GM21390 (cell line): ENCODE results near the gene SOX12.
"Not testable (repeated sequence)": the region's sequence is repeated elsewhere in the genome, so short reads cannot be mapped to it uniquely, and the experiment has no call there.

ENCODE experiments used
- ATAC-seq: cut with Tn5 transposase; IDR thresholded peaks from one replicate; pipeline ENCODE4 v1.9.1; 2021; ENCODE audit not compliant: unreplicated experiment

SOX12 gene

GRCh38 chr20:358891-359555, 33.7 kb downstream of the SOX12 start:
- ATAC-seq = no peak

- no peak for ATAC-seq
These were observed 36.2 kb downstream of the SOX12 start for GRCh38 chr20:361561-361960.

GRCh38 chr20:362271-363254, 37.2 kb downstream of the SOX12 start:
- no peak for ATAC-seq

DNA sequence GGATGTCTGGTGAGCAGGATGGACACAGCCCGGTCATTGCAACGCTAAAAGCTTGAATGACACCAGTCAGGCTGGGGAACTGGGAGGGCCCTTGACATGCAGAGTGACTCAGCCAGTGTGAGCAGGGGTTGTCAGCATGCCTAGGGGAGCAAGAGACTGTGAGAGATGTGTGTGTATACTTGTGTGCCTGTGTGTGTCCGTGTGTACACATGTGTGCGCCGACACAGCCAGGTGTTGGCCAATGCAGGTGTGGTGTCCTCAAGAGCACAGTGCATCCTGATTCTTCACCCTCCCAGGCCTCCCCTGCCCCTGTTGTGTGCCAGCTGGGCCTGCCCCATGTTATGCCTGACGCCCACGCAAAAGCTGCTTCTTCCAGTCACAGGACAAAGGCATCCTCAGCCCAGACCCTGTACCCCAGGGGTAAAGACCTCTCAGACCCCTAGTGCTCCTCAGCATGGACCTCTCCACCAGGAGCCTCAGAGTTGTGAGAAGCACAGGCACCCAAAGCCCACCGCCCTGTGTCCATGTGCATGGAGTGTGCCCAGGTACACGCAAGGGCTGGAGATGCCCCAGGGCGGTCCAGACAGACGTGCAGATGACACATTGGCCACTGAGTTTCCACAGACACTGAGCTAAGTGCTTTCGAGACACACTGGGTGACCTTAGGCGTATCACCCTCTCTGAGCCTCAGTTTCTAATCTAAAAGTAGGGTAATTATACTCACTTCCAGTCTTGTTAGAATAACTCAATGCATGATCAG, 38.1 kb downstream of the SOX12 start:
- ATAC-seq = no peak

DNA sequence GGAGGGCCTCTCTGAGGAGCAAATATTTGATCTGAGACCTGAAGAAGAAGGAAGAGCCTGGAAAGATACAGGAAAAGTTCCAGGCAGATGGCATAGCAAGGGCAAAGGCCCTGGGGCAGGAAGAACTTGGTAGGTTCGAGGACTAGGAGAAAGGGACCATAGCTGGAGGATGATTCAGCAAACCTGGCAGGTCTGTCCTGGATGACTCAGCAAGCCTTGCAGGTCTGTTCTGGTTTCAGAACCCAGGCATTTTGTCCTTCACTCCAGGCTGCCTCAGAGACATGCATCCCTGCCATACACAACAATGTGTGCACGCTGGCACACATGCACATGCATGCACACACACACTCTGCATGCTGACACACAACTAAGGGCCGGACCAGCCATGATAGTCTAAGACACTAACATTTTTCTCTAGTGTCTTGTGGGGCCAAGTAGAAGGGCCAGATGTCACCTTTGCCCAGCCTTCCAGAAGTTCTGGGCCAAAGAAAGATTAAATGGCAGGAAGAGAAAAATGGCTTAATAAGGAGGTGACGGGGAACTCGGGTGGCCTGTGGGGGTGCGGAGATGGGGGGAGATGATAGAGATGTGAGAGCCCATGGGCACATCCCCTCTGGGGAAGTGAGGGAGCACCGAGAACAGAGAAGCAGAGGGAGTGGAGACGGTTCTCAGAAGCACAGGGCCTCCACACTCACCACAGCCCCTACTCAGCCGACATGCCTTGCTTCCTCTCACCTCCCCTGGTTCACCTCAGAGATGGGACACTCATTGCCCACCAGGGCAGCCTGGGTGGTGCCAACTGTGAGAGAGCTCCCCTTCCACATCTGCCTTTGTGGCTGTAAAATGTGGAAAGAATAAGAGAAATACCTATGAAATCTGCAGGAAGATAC, 39.8 kb downstream of the SOX12 start:
- no peak for ATAC-seq

DNA sequence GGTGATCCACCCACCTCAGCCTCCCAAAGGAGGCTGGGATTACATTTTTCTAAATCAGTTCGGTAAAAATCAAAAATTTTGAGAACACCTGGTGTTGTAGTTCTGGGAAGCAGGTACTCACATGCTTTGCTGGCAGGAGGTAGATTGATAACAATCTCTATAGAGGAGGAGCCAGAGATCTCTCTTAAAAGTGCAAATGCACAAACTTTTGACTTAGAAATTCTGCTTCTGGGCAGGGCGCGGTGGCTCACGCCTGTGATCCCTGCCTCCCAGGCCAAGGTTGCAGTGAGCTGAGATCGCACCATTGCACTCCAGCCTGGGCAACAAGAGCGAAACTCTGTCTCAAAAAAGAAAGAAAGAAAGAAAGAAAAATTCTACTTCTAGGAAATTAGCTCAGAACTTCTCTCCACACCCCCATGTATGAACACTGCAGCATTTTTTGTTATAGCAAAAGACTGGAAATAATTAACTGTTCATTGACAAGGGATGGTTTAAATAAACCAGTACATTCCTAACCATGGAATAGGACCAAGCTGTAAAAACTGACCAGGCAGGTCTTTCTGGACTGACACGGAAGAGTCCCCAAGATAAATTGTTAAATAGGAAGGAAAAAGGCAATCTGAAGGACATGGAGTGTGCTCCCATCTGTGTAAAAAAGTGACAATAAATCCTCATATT, 40.8 kb downstream of the SOX12 start:
- ATAC-seq = no peak

GRCh38 chr20:366719-367485, 41.5 kb downstream of the SOX12 start:
- no peak for ATAC-seq

DNA sequence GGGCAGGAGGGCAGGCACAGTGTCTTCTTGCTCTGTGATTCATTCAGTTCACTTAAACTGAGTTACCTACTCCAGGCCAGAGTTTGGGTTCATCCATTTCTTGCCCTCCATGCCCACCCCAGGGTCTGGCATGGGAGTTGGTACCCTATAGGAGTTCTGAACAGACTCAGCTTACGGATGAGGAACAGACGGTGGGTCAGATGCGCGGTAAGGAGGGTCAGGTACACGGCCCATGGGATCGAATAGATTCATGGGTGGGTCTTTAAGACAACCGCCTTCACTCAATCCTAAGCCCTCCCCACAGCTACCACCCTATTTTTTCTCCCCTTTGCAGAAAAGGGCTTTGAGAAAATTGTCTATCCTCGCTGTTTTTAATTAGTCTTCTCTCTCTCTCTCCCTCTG, 42.1 kb downstream of the SOX12 start:
- ATAC-seq = no peak

GRCh38 chr20:368915-369314, 43.6 kb downstream of the SOX12 start:
- no peak for ATAC-seq

DNA sequence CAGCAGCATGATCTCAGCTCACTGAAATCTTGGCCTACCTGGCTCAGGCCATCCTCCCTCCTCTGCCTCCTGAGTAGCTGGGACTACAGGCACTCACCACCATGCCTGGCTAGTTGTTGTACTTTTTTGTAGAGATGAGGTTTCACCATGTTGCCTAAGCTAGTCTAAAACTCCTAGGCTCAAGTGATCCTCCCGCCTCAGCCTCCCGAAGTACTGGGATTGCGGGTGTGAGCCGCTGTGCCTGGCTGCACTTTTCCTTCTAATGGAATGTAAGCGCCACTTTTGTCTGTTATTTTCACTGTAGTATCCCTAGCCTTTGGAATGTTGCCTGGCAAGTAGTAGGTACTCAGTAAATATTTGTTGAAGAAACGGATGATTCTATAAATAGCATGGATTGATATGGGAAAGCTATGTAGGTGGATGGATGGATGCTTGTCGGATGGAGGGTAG, 44.8 kb downstream of the SOX12 start:
- no peak for ATAC-seq

- no peak for ATAC-seq
These were observed 45.8 kb downstream of the SOX12 start for GRCh38 chr20:370977-371754.

DNA sequence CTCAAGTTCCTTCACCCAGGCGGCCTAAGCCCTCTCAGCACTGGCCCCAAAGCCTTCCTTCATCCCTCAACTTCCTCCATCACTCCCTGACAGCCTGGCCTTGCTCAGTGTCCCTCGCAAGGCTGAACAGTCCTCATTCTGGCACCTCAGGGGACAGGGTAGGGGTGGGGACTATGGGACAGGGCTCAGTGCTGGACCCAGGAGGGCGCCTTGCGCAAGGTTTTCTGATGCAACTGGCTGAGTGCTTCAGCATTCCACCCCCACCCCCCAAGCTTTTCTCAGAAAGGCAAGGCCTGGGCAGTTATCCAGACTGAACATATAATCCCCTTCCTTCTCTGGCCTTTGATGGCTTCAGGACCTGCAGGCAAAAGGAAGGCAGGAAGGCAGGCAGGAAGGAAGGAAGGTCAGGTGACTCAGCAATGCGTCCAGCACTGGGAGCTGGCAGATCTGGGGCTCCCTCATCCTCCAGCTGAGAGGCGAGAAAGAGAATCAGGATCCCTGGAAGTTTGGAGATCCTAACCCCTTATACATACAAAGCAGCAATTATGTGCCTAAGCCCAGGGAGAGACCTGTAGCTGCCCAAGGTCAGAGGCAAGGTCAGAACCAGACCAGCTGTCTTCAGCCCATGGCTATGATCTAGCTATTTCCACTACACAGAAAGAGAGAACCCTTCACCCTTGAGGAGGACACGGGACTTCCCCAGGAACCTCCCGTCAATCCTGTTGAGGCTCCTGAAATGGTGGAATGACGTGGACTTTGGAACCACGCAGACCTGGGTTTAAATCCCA, 46.6 kb downstream of the SOX12 start:
- no peak for ATAC-seq

DNA sequence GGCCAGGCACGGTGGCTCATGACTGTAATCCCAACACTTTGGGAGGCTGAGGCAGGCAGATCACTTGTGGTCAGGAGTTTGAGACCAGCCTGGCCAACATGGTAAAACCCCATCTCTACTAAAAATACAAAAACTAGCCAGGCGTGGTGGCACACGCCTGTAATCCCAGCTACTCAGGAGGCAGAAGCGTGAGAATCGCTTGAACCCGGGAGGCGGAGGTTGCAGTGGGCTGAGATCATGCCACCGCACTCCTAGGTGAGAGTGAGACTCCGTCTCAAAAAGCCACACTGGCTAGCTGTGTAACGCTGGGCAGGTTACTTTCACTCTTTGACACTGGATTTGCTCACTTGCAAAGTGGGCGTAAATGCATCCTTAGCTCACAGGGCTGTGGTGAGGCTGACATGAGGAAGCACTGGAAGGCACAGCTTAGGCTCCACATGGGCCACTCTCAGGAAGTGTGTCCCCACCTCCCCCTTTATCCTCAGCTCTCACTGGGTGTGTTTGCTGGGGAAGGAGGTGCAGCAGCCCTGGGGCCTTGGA, 47.3 kb downstream of the SOX12 start:
- ATAC-seq = not testable (repeated sequence)

DNA sequence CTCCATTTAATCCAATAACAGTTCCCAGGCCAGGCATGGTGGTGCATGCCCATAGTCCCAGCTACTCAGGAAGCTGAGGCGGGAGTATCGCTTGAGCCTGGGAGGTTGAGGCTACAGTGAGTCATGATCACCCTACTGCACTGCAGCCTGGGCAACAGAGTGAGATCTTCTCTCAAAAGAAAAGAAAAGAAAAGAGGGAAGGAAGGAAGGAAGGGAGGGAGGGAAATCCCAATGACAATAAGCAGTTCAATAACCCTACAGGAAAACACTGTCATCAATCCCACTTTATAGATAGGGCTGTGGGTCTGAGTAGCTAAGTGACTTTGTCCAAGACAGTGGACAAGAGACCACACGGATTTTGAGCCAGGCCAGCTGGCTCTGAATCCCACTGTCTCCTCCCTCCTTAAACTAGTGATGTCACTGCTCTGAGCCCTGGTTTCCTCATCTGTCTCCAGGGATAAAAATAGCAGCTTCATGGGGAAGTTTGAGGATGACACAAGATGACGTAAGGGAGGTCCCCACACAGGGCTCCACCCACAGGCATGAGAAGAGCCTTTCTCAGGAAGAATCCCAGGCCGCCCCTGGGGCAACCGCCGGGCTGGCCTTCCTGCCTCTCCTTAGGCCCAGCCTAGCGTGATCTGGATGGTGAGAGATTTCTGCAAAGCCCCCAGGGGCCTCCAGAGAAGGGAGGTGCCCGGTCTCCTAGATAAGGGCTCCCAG, 48.0 kb downstream of the SOX12 start:
- ATAC-seq = no peak

GRCh38 chr20:375265-375889, 50.0 kb downstream of the SOX12 start:
- ATAC-seq = no peak

DNA sequence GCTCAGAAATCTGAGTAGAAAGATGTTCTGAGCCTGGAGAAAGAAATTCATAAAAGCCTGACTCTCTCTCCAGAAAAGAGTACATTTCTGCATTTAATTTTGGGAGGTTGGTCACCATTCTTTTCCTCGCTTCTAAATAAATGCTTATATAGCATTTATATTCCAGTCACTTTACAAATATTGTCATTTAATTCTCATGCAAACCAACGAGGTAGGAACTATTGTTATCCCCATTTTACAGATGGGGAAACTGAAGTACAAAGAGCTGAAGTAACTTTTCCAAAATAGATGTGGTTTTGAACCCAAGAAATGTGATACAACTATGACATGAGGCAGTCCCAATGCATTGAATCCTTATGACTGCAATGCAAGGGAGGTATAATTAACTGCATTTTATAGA, 50.7 kb downstream of the SOX12 start:
- ATAC-seq = no peak
